ENCODE measurements around the gene GABRR3. TPM values are rescaled to one million over a fixed set of nuclear protein-coding genes. Genes with fewer than 3 reads are reported as not detected.

GABRR3 gene
- total RNA-seq, 1 donor from 2014 or later: not detected

DNA sequence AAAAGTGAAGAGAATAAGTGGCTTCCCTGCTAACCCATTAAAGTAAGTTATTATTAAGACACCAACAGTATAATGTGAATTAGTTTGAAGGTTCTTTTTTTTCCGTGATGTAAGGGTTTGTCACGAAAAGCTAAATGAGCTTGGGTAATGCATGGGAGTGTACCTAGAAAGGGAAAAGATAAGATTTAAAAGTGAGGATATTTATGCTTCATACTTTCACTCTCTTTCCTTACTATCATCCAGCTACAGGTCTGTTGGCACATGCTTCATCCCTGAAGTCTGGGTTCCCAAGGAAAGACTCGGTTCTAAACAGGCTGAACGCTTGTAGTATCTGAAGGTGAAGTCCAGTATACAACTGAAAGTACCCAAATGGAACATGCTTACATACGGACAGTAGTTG, 36.0 kb downstream of the GABRR3 start:
- ATAC-seq: no peak
- intact Hi-C loops (cut with DNase I): no loop called here
- no peak for DNase-seq (ENCODE audit: missing footprints)

DNA sequence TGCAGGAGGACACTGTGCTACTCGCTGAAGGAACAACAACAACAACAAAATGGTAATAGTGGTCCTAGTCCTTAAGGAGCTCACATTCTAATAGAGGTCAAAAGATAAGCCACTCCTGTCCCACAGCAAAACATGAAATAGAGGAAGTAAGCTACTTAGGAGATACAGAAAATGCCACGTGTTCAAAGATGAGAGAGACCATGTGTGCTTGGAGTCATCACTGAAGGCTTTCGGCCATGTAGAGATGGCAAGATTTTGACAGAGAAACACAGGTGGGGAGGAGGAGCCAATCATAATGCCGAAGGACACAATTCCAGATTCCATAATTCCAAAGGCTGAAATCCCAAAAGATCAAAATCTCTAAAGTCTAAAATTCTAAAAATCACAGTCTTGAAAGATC, 38.1 kb downstream of the GABRR3 start:
- DNase-seq (ENCODE audit: missing footprints) (no peak), ATAC-seq (no peak)
- intact Hi-C loops (cut with DNase I): no loop called here

DNA sequence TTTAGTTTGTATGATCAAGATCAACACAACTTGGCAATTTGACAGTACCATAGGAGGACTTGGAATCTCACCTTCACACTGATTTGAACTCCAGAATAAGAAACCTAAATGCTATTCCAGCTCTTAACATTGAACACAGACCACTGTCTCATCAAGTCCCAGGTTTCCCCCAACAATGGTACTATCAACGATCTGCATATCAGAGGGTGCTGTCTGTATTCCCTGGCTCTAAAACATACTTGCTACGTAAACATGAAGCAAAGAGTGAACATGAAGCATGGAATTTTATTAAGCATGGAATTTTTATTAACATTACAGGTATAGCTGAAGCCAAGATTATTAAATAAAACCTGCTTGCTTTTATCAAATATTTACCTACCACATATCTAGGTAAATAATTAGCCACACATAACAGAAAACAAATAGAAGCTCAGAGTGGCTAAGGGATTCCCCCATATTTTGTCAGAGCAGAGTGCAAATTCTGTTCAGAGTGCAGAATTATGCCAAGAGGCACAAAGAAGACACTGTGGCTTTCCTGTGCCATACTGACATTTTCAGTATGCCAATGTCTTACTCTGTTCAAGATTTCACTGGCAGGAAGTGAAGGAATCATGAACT, 40.7 kb downstream of the GABRR3 start:
- no peak for ATAC-seq
- no peak for DNase-seq (ENCODE audit: missing footprints)
- intact Hi-C loops (cut with DNase I): no loop called here

DNA sequence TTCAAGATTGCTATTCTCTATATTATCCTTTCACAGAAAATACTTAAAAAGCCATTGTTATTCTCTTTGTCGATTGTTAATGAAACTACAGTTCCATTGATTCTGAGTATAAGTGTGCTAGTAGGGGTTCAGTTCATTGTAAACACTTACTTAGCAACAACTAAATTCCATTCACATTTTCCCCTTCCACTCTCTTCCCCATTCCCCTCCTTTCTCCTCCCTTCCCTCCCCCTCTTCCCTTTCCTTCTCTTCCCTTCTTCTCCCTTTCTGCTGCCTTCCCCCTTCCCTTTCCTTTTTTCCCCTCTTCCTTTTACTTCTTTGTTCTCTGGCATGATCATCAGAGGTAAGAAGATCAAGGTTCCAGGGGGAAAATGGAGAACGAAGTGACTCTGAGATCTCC, 41.6 kb downstream of the GABRR3 start:
- ATAC-seq: no peak

DNA sequence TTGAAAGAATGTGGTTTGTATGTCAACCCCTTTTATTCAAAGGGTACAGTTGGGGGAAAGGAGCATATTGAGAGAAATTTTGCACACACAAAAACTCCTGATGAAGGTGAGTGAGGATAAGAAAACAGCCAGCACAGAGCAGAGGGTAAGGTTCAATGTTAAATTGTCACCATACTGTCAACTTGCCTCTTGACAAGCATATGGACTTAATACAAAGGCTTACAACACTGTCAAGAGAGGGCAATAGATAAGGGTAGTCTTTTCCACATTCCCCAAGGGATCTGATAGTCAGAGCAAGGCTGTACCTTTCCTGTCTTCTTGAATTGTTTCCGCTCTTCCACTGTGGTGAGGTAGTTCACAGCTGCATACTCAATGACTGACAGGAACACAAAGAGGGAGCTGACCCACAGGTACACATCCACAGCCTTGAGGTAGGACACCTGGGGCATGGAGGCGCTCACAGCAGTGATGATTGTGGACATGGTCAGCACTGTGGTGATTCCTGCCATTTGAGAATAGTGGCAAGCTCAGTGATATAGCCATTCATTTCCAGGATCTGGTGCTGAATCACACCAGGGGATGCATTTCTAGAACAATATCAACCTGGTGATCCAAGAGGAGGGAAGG, 42.5 kb downstream of the GABRR3 start:
- intact Hi-C loops (cut with DNase I): no loop called here
- DNase-seq (ENCODE audit: missing footprints): no peak
- no peak for ATAC-seq

More for the DNA sequence above, 41.6 kb downstream of the GABRR3 start:
- intact Hi-C loops (cut with DNase I): no loop called here
- no peak for DNase-seq (ENCODE audit: missing footprints)

DNA sequence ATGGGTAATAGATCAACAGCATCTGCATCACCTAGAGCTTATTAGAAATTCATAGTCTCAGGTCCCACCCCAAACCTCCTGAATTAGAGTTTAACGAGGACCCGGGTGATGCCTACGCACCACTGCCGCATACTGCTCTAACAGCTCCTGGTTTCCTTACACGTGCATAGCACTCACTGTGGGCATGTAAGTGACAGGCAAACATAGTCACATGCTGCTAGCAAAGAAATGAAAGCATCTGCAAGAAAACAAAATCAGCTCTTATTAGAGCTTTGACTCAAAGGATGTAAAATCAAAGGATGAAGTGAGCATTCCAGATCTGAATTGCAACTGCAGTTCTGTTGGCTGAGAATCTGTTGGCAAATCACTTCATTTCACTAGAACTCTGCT, 43.8 kb downstream of the GABRR3 start:
- DNase-seq (ENCODE audit: missing footprints) (no peak), ATAC-seq (no peak)
- intact Hi-C loops (cut with DNase I): no loop called here

DNA sequence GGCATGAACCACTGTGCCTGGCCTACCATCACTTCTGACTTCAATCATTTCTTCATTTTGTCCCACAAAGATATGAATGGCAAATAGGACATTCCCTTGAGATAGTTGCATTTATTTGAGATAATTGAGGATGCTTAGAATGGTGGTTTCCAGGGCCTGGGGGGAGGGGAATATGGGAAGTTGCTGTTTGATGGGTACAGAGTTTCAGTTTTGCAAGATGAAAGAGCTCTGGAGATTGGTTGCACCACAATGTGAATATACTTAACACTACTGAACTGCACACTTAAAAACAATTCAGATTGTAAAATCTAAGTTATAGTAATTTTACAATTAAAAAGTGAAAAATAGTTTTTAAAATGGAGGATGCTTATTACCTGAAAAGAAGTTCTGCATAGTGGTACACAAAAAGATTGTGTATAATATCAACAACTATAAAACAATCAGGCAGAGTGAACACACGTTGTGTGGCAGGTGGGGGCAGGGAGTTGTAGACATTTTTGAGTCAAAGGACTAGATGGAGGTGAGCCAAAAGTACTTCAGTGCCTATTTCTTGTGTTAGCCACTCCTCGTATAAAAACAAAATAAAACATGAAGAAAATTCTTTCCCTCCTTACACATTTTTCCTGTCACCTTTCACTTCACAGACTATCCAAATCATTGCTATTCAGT, 44.4 kb downstream of the GABRR3 start:
- ATAC-seq (no peak), DNase-seq (ENCODE audit: missing footprints) (no peak)
- intact Hi-C loops (cut with DNase I): no loop called here

DNA sequence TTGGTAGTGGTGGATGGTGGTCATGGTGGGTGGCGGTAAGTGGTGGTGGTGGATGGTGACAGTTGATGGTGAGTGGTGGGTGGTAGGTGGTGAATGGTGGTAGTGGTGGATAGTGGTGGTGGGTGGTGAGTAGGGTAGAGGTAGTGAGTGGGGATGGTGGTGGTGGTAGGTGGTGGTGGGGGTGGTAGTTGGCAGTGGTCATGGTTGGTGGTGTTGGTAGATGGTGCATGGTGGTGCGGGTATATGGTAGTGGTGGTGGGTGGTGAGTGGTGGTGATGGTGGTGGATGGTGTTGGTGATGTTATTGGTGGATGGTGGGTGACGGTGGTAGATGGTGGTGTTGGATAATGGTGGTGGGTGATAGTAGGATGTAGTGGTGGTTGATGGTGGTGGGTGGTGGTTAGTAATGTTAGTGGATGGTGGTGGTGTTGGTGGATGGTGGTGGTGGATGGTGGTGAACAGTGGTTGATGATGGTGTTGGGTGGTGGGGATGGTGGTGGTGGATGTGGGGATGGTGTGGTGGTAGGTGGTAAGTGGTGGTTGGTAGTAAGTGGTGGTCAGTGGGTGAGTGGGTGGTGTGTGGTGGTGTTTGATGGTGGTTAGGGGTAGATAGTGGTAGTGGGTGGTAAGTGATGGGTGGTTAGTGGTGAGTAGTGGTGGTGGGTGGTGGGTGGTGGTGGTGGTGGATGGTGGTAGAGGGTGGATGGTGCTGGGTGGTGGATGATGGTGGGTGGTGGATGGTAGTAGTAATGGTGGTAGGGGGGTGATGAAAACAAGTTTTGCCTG, 46.1 kb downstream of the GABRR3 start:
- ATAC-seq (no peak), DNase-seq (ENCODE audit: missing footprints) (no peak)
- intact Hi-C loops (cut with DNase I): no loop called here

DNA sequence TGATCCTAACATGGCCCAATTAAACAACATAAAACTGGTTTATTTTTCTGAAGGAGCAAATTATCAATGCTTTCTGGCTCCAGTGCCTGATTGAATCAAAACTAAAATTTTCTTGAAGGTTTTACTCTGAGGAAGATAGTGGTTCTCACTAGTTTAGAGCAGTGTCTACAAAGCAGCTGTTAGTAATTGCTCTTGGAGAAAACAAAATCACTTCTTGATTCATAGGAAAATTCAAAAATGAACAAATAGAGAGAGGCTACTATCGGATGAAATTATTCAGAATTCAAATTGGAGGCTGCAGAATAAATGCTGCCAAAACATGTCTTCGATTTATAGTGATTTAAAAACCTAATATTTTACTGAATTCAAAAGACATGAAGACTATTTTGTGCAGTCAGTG, 47.8 kb downstream of the GABRR3 start:
- ATAC-seq (no peak), DNase-seq (ENCODE audit: missing footprints) (no peak)
- intact Hi-C loops (cut with DNase I): no loop called here

DNA sequence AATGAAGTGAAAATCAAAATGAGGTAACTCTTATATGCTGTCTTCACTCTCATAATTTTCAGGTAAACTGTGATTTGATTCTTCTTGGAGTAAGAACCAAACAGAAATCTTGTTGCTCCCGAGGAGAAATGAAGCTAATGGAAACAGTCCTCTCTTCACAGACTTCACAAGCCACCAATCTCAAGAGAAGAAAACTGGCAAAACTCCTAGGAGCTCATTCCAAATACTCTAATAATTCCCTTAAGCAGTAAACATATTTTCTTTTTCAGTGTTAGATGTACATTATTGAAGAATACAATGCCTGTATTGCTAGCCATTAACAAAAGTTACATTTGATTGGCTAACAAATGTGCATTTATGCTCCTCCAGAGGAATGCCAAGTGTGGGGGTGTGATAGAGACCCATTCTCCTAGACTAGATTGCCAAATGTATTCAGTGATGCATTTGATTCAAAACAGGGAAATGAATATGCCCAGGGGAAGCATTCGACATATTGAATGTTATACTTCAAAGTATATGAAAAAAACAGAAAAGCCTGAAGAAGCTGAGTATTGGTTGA, 51.1 kb downstream of the GABRR3 start:
- intact Hi-C loops (cut with DNase I): no loop called here
- DNase-seq (ENCODE audit: missing footprints): no peak
- no peak for ATAC-seq

DNA sequence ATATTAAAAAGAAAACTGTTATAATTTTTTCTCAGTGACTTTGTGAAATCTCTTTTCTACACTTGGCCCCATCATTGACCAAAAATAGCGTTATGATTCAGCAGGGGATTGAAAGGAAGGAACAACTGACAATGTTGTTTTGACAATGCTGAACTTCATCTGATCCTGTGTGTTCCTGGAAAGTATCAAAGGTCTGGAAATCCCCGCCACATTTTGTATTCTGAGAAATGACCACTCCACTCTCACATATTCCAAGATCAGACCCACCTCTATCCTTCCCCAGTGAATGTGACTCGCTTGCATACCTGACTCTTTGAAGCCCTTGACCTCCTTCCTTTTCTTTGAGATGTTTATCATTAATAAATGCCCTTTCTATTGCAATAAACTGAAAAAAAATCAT, 53.2 kb downstream of the GABRR3 start:
- DNase-seq (ENCODE audit: missing footprints) (no peak), ATAC-seq (no peak)
- intact Hi-C loops (cut with DNase I): no loop called here

DNA sequence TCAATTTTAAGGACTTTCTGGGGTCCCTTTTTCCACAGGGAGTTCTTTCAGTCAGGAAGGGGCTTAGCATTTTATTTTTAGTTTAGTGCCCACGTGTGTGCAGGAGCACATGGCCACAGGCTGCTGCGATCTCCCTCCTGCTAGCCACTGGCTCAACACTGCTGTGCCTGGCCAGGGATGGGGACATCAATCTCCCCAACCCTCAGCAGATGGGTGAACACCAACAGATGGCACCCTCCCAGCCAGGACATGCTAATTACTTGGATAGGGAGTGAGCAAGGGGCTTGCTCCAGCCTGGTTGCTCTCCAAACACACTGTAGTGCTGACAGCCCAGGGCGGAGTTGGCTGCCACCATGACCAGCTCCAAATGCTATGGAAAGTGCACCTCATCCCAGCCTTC, 55.5 kb downstream of the GABRR3 start:
- ATAC-seq: peak; percentile 78
- intact Hi-C loops (cut with DNase I): no loop called here
- DNase-seq (ENCODE audit: missing footprints): no peak

DNA sequence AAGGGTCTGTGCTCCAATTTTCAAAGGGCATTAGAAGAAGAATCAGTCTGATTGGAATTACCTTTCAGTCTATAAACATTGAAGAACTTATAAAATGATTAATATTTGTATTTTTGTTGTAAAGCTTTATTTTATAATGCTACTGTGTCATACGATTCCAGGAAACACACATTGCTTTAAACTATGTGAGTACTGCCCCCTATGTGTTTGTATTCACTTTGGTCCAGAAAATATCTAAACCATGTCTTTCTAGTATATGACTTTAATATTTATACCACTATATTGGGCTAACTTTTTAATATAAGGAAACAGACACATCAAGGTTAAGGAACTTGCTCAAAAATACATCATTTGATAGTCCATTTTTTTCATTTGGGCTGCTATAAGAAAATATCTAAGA, 59.6 kb downstream of the GABRR3 start:
- DNase-seq (ENCODE audit: missing footprints) (no peak), ATAC-seq (no peak)
- intact Hi-C loops (cut with DNase I): no loop called here

DNA sequence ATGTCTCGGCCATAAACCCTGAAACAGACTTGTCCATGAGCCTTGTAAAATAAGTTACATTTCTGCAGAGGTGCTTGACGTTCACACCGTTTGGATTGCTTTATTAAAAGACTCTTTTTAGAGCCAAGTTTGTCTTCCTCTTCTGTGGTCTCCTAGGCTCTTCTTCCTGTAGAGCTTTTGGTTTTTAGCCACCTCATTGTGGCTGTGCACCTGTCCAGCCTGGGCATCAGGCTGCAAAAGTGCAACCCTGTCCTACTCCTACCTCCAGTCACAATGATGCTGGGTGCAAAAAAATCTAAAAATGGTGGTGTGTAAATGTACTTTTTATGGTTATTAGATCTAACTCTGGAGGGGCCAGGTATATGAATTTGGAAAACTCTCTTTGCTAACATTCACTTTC, 60.1 kb downstream of the GABRR3 start:
- ATAC-seq: no peak
- intact Hi-C loops (cut with DNase I): loop anchor here (5.0 kb wide), 2 partner anchors 42 to 153 kb away; partner anchors contain the start of gene CRYBG3
- DNase-seq (ENCODE audit: missing footprints): no peak

DNA sequence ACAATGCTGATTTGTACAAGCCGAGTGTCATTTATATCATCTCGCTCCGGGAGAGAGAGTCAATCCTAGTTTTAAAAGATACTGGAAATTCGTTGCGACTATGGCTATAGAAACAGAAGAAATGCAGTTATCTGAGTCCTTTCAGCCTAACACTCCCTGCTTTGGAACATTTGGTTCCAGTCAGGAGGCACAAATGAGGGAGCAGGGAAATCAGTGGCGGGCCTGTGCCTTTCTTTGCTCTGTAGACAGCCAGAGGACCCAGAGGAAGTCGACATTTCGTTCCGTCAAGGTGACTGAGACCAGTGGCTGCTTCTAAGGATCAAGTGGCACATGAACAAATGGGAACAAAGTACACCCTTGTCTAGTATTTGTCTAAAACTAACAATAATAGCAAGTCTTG, 62.1 kb downstream of the GABRR3 start:
- intact Hi-C loops (cut with DNase I): loop anchor here (5.0 kb wide), 2 partner anchors 44 to 151 kb away; partner anchors contain the start of gene CRYBG3
- no peak for ATAC-seq
- no peak for DNase-seq (ENCODE audit: missing footprints)

DNA sequence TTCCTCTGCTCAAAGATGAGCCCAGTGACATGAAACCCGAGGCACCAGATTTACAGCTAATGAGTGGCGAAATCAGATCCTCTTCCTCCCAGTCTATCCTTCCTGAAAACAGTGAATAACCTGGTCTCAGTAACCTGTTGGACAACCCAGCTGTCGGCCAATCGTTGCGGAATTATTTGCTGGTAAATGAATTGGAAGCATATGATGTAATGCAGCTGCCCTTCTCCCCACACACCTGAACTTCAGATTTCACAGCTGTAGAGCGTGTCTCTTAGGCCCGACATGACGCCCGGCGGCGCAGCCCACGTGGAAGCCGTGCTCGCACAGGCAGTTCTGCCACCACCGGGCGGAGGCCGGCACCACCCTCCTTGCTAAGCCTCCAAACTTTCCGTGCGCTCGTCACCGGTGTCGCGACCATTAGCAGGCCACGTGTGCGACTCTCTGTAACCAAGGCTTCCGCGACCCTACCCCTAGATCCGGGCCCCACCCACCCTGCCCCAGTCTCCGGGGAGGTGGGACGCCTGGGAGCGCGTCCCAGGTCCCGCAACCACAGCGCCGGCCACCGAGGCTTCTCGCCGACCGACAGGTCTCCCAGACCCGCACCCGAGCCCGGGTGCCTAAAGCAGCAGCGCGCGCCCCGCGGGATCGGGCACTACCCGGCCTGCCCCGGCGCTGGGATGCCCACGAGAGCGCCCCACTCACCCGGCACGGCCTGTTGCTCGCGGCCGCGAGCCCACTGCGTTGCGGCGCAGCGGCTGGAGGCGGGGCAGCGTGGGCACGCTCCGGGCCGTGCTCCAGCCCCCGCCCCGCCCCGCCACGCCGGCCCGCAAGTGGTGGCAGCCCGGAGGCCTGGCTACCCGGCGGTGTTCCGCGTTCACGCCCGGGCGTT, 63.2 kb downstream of the GABRR3 start, which contains the start of gene RIOX2:
TSS of gene RIOX2 (minus strand) at position 753 of the 889 bp plus-strand sequence. CDS start 4,838 bp downstream, outside the sequence.
- DNase-seq (ENCODE audit: missing footprints) (peak; percentile 91), ATAC-seq (peak; percentile 97)
- intact Hi-C loops (cut with DNase I): loop anchor here (5.0 kb wide), 2 partner anchors 45 to 150 kb away; partner anchors contain the start of gene CRYBG3

DNA sequence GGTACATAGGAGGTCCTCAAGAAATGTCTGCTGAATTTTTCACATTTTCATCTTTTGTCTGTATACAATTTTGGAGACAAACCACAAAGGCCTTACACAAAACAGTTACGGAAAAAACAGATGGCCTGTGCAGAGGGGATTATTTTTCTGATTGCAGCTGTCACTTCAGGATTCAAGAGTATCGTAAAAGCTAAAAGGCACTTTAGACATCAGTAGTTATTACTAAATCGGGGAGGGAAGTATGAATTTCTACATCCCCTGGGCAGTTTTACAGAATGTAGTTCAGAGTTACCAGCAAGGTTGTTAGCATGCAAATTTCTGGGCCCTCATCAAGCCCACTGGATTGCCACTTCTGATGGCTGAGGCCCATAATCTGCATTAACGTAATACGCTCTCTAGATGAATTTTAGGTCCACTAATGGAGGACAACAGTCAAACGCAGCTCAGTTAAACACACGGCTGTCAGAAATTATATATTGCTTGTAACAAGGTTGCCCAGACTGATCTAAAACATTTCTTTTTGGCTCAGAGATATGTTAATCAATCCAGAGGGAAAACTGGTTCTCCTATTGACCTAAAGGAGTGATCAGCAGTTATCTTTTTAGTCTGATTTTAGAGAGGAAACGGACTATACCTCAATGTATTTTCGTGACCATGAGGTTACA, 64.0 kb downstream of the GABRR3 start:
- DNase-seq (ENCODE audit: missing footprints): no peak
- no peak for ATAC-seq
- intact Hi-C loops (cut with DNase I): loop anchor here (5.0 kb wide), 2 partner anchors 46 to 149 kb away; partner anchors contain the start of gene CRYBG3

All from Right ventricle myocardium inferior (tissue), 1 donor.